ENCODE measurements around the gene VPS41.
"Not testable (repeated sequence)": the region's sequence is repeated elsewhere in the genome, so short reads cannot be mapped to it uniquely, and the experiment has no call there.

VPS41 gene

DNA sequence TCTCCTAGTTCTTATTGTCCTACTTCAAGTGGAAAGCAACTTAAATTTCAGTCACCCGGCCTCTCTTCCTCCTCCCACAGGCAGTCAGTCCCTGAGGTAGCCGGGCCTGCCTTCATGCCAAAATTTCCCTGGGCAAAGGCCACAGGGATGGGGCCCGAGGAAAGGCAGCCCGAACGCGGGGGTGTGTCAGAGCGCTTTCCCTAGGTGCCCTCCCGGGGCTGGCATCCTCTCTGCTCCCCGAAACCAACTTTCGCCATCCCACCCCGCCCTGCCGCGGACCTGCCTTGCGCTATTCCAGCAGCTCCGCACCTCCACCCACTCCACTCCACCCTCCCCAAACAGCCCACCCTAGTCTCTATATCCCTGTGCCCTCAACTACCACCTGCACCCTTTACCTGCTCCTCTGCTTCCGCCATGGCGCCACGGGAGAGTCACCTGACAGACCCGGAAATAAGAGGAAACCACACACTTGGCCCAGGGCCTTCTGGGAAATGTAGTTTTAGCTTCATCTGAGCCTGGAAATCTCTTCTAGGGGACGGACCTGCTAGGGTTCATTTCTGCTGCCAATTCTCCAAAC is at the start of gene VPS41:
Gene VPS41 (minus strand): TSS at position 433 of the 577 bp plus-strand sequence. CDS start 17 bp downstream, at position 416.
- DNase-seq, result peak; percentile 84

DNA sequence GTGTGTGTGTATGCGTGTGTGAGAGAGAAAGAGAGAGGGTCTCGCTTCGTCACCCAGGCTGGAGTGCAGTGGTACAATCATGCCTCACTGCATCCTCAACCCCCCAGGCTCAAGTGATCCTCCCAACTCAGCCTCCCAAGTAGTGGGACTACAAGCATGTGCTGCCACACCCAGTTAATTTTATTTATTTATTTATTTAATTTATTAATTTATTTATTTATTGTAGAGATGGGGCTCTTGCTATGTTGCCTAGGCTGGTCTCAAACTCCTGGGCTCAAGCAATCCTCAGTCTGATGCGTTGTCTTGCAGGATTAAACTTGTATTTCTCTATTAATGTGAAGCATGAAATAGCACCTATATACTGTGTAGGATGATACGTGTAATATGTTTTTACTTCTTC is 46.9 kb upstream of the VPS41 start:
- DNase-seq, result no peak

DNA sequence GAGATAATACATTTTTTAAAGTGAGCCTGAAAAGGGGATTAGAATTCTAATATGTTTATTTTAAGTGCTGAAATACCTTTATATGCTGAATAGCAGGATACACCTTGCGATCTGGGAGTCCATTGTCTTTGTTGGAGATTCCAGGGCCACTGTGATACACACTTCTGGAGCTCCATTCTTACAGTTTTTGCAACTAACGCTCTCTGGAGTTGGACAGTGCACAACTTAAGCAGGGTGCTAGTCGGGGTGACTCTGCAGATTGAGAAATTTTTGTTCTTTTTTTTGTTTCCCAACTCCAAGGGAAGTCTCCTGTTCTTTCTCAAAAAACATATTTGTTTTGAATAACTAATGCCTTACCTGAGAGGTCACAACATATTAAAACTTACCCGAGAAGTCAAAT is 45.0 kb upstream of the VPS41 start:
- DNase-seq, result no peak

DNA sequence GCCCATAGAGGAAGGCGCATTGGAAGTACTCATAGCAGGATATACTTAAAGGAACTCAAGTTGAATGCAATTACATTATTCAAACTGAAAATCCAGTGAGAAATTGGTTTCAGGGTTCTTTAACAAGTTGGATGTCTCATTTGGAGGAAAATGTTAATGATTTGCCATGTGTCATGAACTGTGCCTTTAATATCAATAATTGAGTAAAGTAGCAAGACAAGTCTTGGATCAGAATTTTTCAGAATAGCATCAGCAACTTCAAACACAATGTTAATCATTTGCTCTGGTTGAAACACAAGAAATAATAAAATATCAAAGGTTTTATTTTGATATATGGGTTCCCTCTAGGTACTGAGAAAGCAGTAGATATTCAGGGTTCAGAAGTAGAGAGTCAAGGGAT is 44.2 kb upstream of the VPS41 start:
- DNase-seq, result no peak

DNA sequence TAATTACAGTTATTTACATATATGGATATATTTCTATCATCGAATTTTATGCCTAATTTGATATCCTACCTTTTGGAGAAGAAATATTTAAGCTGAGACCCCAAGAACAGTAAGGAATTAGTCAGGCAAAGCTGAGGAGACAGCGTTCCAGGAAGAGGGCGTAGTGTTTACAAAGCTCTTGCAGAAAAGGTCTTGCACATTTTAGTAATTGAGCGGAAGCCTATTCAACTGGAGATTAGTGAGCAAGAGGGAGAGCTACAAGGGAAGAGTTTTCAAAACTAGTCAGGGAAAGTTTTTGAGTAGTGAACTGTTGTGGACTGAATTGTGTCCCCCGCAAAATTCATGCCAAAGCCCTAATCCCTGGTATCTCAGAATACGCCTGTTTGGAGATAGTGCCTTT is 42.2 kb upstream of the VPS41 start:
- DNase-seq, result no peak

DNA sequence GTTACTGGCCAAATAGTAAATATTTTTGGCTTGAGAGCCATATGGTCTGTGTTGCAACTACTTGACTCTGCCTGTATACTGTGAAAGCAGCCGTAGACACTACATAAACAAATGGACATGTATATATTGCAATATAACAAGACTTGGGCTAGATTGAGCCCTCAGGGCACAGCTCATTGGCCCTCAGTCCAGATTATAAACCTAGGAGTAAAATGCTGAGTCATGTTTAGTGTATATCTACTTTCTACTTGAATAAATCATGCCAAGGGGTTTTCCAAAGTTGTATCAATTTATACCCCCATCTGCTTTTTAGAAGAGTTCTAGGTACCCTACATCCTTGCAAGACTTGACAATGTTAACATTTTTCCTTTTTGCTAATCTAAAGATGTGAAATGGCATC is 41.3 kb upstream of the VPS41 start:
- no peak for DNase-seq

DNA sequence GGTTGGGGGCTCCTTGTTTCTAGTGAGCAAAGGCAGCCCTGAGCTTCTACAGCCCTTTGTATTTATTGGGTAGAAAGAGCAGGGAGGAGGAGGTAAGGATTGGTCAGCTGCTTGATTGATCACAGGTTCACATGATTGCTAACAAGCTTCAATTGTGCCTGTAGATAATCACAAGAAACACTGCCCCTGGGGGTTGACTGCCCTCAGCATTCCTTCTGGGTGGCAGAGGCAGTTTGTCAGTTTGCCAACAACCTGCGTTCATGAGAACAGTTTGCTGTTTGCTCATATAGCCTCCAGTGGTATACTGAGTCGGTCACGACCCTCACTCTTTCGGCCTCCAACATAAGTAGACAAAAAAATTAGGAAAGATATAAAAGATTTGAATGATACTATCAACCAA is 38.5 kb upstream of the VPS41 start:
- not testable (repeated sequence) for DNase-seq

DNA sequence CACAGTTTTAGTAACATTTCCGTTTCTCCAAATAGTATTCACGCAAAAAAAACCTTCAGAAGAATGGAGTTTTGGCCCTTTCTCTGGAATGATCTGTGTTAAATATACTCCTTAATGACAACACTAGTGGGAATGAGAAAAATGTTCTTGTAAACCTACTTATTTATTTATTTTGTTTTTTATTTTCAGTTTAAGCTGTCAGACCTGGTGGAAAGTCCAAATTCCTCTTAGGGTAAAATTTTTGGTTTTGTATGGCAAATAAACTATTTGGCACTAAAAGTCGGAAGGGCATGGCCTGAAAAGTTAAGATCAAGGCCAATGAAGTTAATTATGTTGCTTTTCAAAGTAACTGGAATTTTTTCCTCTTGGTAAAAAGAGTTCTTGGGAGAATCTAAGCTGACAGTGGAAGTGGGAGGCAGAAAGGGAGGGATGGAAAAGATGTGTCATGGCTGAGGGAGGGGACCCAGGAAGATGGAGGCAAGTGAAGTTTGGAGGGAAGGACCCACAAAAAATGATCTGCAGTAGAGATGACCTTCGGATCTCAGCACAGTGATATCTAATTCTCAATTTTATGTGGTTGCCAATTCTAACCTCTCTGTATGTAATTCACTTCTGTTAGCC is 33.5 kb upstream of the VPS41 start:
- DNase-seq, result no peak

DNA sequence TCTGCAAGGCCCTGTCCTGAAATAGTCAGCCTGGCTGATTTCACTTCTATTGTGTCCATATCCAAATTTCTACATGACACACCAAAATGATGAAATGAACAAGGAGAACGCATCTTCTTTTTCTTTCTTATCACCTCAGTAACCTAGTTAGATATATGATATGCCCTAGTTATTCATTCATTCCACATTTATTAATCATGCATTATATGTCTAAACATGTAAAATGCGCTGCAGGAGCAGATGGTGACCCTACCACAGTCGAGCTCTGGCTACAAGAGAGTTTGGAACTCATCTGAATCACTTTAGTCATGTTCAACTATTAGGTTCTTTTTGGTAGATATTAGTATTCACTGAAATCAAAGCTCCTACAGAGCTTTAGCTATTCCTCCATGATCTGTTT is 31.8 kb upstream of the VPS41 start:
- DNase-seq, result no peak

DNA sequence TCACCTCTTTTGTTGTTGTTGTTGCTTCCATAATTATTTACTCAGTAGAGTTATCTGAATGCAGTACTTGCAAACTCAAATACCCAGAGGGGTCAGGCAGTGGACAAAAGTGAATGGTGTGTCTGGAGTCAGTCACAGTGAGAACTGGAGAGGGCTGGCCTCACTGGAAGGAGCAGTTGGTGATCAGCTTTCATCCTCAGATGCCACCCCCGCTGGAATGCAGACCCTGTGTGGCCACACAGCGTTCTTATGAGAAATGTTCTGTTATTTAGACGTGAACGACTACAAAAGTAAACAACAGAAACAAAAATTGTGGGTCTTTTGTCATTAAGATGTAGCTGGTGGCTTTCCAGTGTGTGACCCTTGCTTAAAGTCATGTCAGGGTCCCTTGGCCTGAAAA is 29.6 kb upstream of the VPS41 start:
- DNase-seq, result no peak

DNA sequence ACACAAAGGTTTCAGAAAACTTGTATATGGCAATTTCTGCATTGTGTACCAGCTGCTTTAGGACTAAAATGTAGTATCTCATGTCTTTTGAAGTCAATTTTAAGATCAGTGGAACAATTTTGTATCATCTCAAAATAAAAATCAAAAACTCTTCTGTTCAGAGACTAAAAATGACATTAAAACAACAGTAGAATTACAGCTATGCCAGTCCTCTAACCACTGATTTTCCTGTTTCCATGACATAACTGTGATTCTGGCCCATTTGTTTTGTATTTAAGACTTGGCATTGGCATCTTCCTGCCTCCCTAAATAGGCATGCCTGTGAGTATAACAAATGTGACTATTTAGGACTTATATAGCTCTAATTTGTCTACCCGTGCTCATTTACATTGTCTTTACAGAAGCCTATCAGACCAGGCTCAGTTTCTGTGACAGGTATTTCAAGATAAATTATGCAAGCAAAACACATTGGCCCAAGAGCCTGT is 29.1 kb upstream of the VPS41 start:
- no peak for DNase-seq

DNA sequence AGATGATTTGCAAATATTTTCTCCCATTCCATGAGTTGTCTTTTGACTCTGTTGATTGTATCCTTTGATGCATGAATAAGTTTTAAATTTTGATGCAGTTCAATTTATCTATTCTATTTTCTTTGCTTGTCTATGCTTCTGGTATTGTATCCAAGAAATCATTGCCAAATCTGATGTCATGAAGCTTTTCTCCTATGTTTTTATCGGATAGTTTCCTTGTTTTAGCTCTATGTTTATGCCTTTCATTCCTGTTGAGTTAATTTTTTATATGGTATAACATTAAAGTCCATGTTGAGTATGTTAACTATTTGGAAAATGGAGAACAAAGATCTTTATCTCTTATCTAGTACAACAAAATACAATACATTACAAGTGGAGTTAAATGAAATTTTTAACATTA is 27.6 kb upstream of the VPS41 start:
- no peak for DNase-seq

DNA sequence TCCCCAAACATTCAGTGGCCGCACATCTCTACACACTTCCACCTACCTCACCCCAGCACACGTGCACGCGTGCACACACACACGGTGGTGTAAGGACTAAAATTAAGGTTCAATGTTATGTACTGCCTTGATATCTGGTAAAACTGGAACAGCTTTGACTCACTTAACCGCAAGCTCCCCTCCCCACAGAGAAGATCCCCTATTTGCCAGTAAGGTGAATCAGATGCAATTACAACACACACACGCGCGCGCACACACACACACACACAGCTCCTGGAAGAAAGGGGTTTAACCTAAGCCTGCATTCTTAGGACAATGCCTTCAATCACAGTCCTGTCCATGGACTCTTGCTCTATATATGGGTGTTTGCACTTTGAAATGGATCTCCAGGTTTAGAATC is 25.5 kb upstream of the VPS41 start:
- no peak for DNase-seq

DNA sequence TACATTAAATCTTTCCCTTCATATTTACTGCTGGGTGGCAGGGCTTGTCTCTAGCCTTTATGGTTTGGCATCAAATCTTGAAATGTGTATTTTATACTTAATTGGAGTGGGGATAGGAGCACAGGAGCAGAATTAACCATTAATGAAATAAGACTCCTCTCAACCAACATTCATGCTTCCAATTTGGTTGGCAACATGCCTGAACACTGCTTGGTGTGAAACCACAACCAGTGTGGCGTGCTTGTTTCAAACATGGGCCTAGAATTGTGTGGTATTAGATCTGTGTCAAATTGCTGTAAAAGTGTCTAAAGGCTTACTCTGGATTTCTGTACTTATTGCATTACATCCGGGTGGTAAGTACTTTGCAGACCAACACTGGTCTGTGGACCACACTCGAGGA is 25.1 kb upstream of the VPS41 start:
- DNase-seq, result no peak

DNA sequence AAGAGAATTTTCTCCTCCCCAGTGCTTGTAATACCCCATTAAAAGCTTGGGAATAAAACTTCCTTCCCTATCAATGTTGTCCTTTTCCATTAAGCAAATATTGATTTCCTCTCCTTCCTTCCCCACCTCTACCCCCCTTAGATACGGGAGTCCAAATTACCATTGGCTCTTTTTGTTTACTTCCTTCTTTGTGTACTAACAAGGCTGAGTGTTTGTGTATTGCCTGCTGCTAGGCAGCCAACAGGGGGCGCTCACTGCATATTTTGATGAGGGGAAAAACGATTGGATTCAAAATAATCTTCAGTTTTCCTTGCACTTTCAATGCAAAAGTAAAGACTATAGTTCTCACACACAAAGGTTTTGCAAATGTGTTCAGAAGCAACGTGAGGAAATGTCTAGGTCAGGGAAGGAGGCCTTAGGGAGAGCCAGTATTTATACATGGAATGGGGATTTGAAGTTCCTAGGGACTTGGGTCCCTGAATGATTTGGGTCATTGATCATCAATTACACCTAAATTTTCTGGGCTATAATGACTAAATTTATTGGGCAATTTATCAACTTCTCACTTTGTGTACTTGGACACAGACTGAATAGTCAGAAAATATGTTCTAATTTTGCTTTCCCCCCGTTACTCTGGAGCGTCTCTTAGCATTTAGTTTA is 23.6 kb upstream of the VPS41 start:
- DNase-seq, result peak; percentile 17

DNA sequence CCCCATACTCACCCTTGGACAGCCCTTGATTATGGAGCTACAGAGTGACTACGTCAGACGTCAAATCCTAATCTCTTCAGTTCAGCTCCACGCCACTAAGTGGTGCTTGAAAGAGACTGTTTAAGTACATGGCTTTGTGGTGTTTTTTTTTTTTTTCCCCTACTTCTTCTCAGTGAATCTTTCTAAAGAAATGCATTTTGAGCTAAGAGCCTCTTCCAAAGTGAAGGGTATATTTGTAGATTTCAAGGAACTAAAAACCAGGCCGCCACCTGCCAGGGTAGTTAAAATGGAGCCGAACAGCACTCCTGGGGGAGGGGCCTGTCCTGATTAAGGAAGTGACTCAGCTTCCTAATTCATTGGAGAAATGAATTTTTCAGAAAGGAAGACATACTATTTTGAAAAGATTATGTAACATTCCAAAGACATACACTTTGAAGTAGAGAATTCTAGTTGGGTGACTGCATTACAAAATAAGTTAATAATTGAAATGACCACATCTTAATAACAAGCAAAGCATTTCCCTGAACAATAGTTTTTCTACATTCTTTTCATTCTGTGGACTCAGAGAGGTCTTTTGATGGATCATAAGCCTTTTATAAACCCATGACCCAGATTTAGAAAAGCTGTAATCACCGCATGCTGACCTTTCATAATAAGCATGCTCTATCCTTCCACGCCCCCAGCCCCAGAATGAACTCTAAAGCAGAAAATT is 20.6 kb upstream of the VPS41 start:
- DNase-seq, result no peak

DNA sequence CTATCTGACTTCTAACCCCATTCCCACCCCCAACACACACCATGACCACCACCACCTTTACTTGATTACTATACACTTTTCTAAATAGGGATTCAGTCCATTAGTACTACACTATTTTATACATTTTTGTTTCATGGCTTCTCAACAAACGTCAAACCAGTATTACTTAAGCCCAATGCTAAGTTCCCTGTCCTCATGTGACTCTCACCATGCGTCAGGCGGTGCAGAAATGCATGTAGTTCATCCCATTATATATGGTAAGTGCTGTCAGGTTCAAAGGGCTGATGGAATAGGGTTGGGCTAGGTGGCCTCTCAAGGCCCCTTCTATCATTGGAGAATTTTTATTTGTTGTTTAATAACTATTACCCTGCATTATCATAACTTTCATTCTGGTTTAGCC is 19.5 kb upstream of the VPS41 start:
- no peak for DNase-seq

DNA sequence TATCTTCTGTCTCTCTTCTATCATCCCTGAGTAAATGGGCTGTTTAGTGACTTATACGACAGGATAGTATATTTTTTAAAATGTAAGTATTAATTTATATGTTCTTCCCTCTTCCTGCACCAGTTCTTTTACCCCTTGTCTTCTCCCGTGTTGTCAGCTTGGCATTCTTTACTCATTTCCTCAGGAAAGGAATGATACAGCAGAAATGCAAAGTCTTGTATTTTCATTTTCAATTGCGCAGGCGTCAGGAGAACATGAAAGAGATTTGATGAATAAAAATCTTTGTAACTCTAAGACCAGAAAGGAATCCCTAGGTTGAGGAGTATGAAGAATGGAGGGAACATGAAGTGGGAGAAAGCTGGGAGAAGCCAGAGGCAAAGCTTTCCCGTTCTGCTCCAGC is 18.8 kb upstream of the VPS41 start:
- DNase-seq, result no peak

DNA sequence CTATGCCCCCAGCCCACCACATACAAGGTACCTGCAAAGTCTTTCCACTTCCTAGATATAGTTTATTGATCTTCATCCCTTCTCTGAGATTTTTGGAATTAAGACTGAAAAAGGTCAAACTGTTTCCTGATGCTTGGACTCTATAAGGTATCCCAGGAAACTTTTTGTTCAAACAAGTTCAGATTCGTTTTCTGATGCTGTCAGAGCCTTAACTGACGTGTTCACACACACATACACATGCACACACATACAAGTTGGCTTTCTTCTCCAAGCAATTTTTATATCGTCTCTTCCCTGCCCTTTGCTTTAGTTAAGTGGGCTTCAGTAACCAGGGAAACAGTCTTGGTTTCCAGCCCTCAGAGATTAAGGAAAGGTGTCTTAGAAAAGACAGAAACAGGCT is 11.7 kb upstream of the VPS41 start:
- no peak for DNase-seq

DNA sequence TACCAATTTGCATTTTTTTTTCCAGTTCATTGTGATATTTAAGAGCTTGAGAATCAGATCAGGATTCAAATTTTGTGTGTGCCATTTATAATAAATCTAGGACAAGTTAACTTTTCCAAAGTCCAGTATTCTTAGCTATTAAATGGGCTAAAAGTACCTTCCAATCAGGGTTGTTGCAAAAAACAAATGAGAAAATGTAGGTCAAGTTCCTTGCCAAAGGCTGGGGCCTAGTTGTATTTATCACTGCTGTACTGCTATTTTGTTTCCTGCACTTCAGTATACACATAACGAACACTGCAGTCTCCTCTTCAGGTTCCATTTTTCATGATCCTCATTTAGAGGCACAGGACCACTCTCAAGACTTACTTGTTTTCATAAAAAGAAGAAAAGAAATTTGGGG is 7.4 kb upstream of the VPS41 start:
- DNase-seq, result no peak

DNA sequence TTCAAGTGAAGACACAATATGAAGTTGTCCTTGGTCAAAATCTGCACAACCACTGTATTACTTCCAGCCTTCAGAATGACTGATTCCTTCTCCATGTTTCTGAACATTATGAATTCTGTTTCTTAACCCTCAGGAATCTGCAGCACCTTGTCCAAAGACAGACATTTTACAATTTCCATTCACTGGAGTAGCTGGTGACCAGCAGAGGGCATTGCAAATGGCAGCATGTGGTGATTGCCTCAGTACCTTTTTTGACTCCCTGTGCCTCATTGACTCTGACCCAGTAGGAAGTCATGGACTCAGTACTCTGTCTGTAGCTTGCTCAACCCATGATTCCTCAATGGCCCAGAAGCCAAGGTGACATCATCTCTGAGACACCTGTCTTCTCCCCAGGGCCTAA is 879 bp upstream of the VPS41 start:
- no peak for DNase-seq

DNA sequence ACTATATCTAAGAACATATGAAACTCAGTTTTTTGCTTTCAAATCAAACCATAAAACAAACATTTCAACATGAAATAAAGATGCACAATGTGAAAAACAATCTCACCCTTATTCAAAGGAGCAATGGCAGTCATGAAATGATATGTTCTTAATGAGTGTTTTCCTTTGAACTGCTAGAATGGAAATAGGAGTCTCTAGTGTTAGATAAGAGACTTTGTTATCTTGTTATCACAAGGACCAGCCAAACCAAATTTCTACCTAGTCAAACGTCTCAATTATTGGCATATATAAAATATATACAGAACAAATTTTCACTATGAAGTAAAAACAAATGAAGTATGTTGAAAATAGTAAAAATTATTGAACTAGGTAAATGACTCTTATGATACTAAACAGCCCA is 1.2 kb downstream of the VPS41 start:
- no peak for DNase-seq

DNA sequence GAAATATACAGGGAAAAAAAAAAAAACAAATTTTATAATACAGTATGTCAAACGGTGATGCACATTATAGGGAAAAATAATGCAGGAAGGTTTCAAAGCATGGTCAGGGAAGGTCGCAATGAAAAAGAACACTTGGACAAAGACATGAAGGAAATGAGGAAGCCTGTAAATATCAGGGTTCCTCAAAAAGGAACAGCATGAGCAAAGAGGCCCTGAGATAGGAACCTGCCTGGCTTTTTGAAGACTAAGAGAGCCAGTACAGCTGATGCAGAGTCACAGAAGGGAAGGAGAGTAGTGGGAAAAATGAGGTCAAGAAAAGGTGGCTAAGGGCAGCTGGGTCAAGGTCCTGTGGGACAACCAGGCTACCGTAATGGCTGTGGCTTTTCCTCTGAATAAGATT is 1.9 kb downstream of the VPS41 start:
- DNase-seq, result no peak
